K562 (cell line): ENCODE data around the gene CSNK1G1. TPM values are rescaled to one million over a fixed set of nuclear protein-coding genes. Genes with fewer than 3 reads are reported as not detected.

Experiments
- ATAC-seq: fragments of 200-7000 bp; cut with Tn5 transposase; 3 replicates; pipeline ENCODE4 v1.9.1; 2020; ENCODE audit warnings: moderate library complexity
- BruUV-seq: library from RNA; stranded (reverse); fragments of 400-500 nt; replicated peaks from 2 replicates; lab custom pipeline; 2021; lab: Mats Ljungman, UMichigan
- CTCF ChIA-PET: fragments of 300-600 bp; formaldehyde crosslinking; extraction: SDS; loops from one replicate; lab custom pipeline; 2021; ENCODE audit warnings: low intra/inter-chr PET ratio; lab: Yijun Ruan, JAX
- POLR2A ChIA-PET: fragments of 300-600, 350-650 bp; sonication (Branson Sonifier 250); formaldehyde crosslinking; extraction: SDS; loops from one replicate; lab custom pipeline; 2021; ENCODE audit warnings: antibody characterized with exemption, inconsistent platforms; lab: Yijun Ruan, JAX
- DNase-seq, 4 experiments: peaks; one replicate each; pipeline versions ENCODE4 v3.0.0 to v3.0.0-alpha.2; 2011 to 2018; ENCODE audit warnings: low spot score in 3 of 4, mixed read lengths in 3 of 4; ENCODE audit errors: extremely low read depth in 1 of 4
- FAIRE-seq: peaks from 2 replicates; lab custom pipeline; 2011; peaks lifted over from hg19 to GRCh38; lab: Jason Lieb, UNC
- H2AFZ ChIP-seq: 2 replicates; pipeline ENCODE4 v1.6.0; 2011; ENCODE audit warnings: low read depth, low read length, control low read depth, inconsistent platforms
- H3K27ac ChIP-seq: fragments of 200-600 bp; 3 replicates; pipeline ENCODE4 v1.8.0; 2011; ENCODE audit warnings: low read depth, mild to moderate bottlenecking, control low read depth, inconsistent platforms, low read length, moderate library complexity, mixed read lengths; ENCODE audit errors: extremely low read depth
- H3K27me3 ChIP-seq, 2 experiments: fragments of 300-600 bp in 1 of 2; 2 replicates in 1 of 2; 3 replicates in 1 of 2; pipeline versions ENCODE4 v1.6.0 to v1.8.0; 2011; ENCODE audit warnings: inconsistent platforms in 2 of 2, low read length in 2 of 2, mild to moderate bottlenecking in 1 of 2, mixed read lengths in 1 of 2, moderate library complexity in 1 of 2; ENCODE audit not compliant: control insufficient read depth in 2 of 2, insufficient read depth in 2 of 2
- H3K36me3 ChIP-seq: fragments of 300-600 bp; 3 replicates; pipeline ENCODE4 v1.8.0; 2011; ENCODE audit warnings: mild to moderate bottlenecking, low read length, inconsistent platforms; ENCODE audit not compliant: control insufficient read depth, insufficient read depth
- H3K4me1 ChIP-seq, 2 experiments: fragments of 200-600 bp in 1 of 2; replicated peaks in 1 of 2; 2 replicates in 1 of 2; 3 replicates in 1 of 2; pipeline versions ENCODE4 v1.5.1 to v1.8.0; 2011; ENCODE audit warnings: inconsistent platforms in 2 of 2, low read length in 2 of 2, mild to moderate bottlenecking in 1 of 2, mixed read lengths in 1 of 2, moderate library complexity in 1 of 2; ENCODE audit not compliant: control insufficient read depth in 2 of 2, insufficient read depth in 2 of 2
- H3K4me2 ChIP-seq: 2 replicates; pipeline ENCODE4 v1.6.1; 2011; ENCODE audit warnings: low read length, control low read depth, inconsistent platforms, mixed read lengths; ENCODE audit not compliant: insufficient read depth
- H3K4me3 ChIP-seq: fragments of 200-600 bp; sonication (generic), shearing (Covaris generic); 2 replicates; pipeline ENCODE4 v1.5.1; 2016; ENCODE audit warnings: control low read depth, inconsistent platforms
- H3K79me2 ChIP-seq: fragments of 200-600 bp; 3 replicates; pipeline ENCODE4 v1.8.0; 2011; ENCODE audit warnings: low read length, inconsistent platforms; ENCODE audit not compliant: control insufficient read depth, insufficient read depth
- H3K9ac ChIP-seq, 2 experiments: 2 replicates each; pipeline versions ENCODE4 v1.6.0 to v1.6.1; 2011; ENCODE audit warnings: low read depth in 2 of 2, low read length in 2 of 2, control low read depth in 1 of 2, inconsistent platforms in 1 of 2, mild to moderate bottlenecking in 1 of 2, mixed read lengths in 1 of 2; ENCODE audit not compliant: insufficient read depth in 1 of 2
- H3K9me1 ChIP-seq: one replicate; pipeline ENCODE4 v1.6.0; 2011; ENCODE audit warnings: inconsistent platforms, mild to moderate bottlenecking, low read length, moderate library complexity; ENCODE audit not compliant: control insufficient read depth, insufficient read depth
- H3K9me3 ChIP-seq: replicated peaks from 2 replicates; pipeline ENCODE4 v1.5.1; 2011; ENCODE audit warnings: low read depth, low read length, inconsistent platforms; ENCODE audit not compliant: control insufficient read depth, insufficient read depth
- H4K20me1 ChIP-seq: replicated peaks from 2 replicates; pipeline ENCODE4 v1.6.1; 2011; ENCODE audit warnings: low read length, inconsistent platforms, mixed read lengths; ENCODE audit not compliant: control insufficient read depth, insufficient read depth
- ADNP ChIP-seq: fragments of 200-800 bp; sonication (Bioruptor generic); IDR thresholded peaks from 2 replicates; pipeline ENCODE4 v1.6.1; 2016; ENCODE audit warnings: missing genetic modification characterization, missing compliant biosample characterization
- ELF2 ChIP-seq: fragments of 250-450 bp; sonication (Bioruptor Pico); IDR thresholded peaks from 2 replicates; pipeline ENCODE4 v1.5.0; 2021; ENCODE audit warnings: mild to moderate bottlenecking
- GTF2B ChIP-seq: IDR thresholded peaks from 2 replicates; pipeline ENCODE4 v1.6.1; 2011; ENCODE audit not compliant: insufficient read length; ENCODE audit errors: extremely low read depth
- HCFC1 ChIP-seq: IDR thresholded peaks from 2 replicates; pipeline ENCODE4 v1.6.1; 2012; ENCODE audit warnings: low read depth, low read length, improper control_type of control experiment
- MTA1 ChIP-seq: fragments of 450-650 bp; IDR thresholded peaks from 2 replicates; pipeline ENCODE4 v1.6.1; 2017; ENCODE audit warnings: borderline replicate concordance
- RBM14 ChIP-seq: fragments of 200-400 bp; formaldehyde crosslinking; IDR thresholded peaks from 2 replicates; pipeline ENCODE4 v1.6.1; 2018; ENCODE audit warnings: low read depth, mild to moderate bottlenecking, low read length, moderate library complexity, borderline replicate concordance; ENCODE audit not compliant: insufficient read depth
- RNF2 ChIP-seq: sonication (generic); IDR thresholded peaks from 2 replicates; pipeline ENCODE4 v1.6.1; 2016
- ZFP36 ChIP-seq: fragments of 150-350 bp; IDR thresholded peaks from 2 replicates; pipeline ENCODE4 v1.6.1; 2018; ENCODE audit warnings: low read length, low read depth; ENCODE audit not compliant: partially characterized antibody
- ZMIZ1 ChIP-seq, 2 experiments: fragments of 150-350 bp in 1 of 2; IDR thresholded peaks; 2 replicates each; pipeline ENCODE4 v1.6.1; 2012 to 2016; ENCODE audit warnings: low read depth in 2 of 2, low read length in 2 of 2, mild to moderate bottlenecking in 1 of 2, moderate library complexity in 1 of 2
- ZNF407 ChIP-seq: fragments of 450-650 bp; IDR thresholded peaks from 2 replicates; pipeline ENCODE4 v1.6.1; 2016; ENCODE audit warnings: low read depth
- ZNF695 ChIP-seq: fragments of 450-650 bp; formaldehyde crosslinking; IDR thresholded peaks from 2 replicates; pipeline ENCODE4 v1.4.0; 2020; ENCODE audit warnings: mild to moderate bottlenecking, moderate library complexity
- WGBS: fragments of 100-300 bp; shearing (Covaris generic); methylation state at CpG from one replicate; pipeline ENCODE4 v1.1.6; 2016; ENCODE audit warnings: low coverage, mixed read lengths; ENCODE audit not compliant: insufficient coverage; ENCODE audit errors: missing lambda C conversion rate; 5-methylcytosine and 5-hydroxymethylcytosine counted together
- in situ Hi-C: fragments of 300-500 bp; cut with MboI; formaldehyde crosslinking; loops from 4 replicates; pipeline ENCODE4 v1.15.0; 2018; ENCODE audit warnings: inconsistent platforms, mixed read lengths
- intact Hi-C: fragments of 100-400 bp; cut with micrococcal nuclease; formaldehyde crosslinking; loops from 2 replicates; pipeline ENCODE4 v1.14.2; 2022
- polyA plus RNA-seq, 8 experiments: library from polyadenylated mRNA; depleted of rRNA in 4 of 8; stranded (reverse) in 5 of 8; unstranded in 3 of 8; fragments of >200 nt; fragmentation: Nextera tagmentation in 2 of 8; fragmentation: Illumina TruSeq in 1 of 8; extraction: Ambion mirVana in 2 of 8; extraction: Trizol in 1 of 8; gene quantifications; 2 replicates each; pipeline versions ENCODE4 v1.2.1 to v1.2.3, GENCODE V29; 2011 to 2014; ENCODE audit warnings: inconsistent platforms in 1 of 8, missing spikeins in 1 of 8
- total RNA-seq, 7 experiments: library from RNA; depleted of rRNA in 6 of 7; stranded (reverse); fragments of >200 nt in 6 of 7; fragmentation: Illumina TruSeq in 2 of 7; extraction: Trizol in 2 of 7; gene quantifications; 2 replicates each; pipeline versions ENCODE4 v1.2.1 to v1.2.3, GENCODE V29; 2011 to 2021; ENCODE audit warnings: low replicate concordance in 1 of 7

The CSNK1G1 gene
- total and polyA plus RNA-seq, 9 of the 15 experiments (the other 6 are each of a cell fraction or from before 2014, with no cell fraction given), result 4.5 to 18.5 (median 9.5) TPM

- Histone ChIP-seq H2AFZ (no peak overlapping the region), H3K9me3 (no peaks in the 10 kb centered on the region), H3K4me1 (peaks cover 39 to 79% of the 10 kb centered on the region in 2 experiments), H3K4me2 (no peak overlapping the region), H3K79me2 (no peaks in the 10 kb centered on the region), H3K9ac (no peak overlapping the region), H3K27ac (no peak overlapping the region), H4K20me1 (0 out of 2 replicates have a peak, but pooled peaks cover 3% of the 10 kb centered on the region), H3K9me1 (peaks cover 4% of the 10 kb centered on the region), H3K4me3 (no peak overlapping the region), H3K27me3 (no peaks in the 10 kb centered on the region), H3K36me3 (peaks cover 14% of the 10 kb centered on the region)
- no TSS peak for BruUV-seq
- intact Hi-C loops (no loop called here), in situ Hi-C loops (no loop called here)
- FAIRE-seq (no peak), DNase-seq (no peak), ATAC-seq (no peak)
- ChIA-PET POLR2A (interaction anchor here (1.1 kb wide), 1 partner anchor 10 kb away, joined by 3 read pairs; no protein-coding TSS in a partner anchor), CTCF (no interaction called here)
- WGBS, result 88% methylated on average over 7 of the region's 7 CpGs
- no peak for TF ChIP-seq RNF2
- no peak for TF ChIP-seq HCFC1
- no peak for TF ChIP-seq ZNF407
- TF ChIP-seq GTF2B, result no peak
- no peak for TF ChIP-seq RBM14
- no peak for TF ChIP-seq ZFP36
- TF ChIP-seq ZMIZ1 (IDR thresholded peaks at IDR 0.05; ENCODE audit: low read depth in 2 of 2, low read length in 2 of 2), result no peak
- TF ChIP-seq ZNF695 (CRISPR knock-in tag), result no peak
- no peak for TF ChIP-seq MTA1
- TF ChIP-seq ELF2, result no peak
- no peak for TF ChIP-seq ADNP (tag)
These were observed 207.8 kb downstream of the CSNK1G1 start for GRCh38 chr15:64148168-64148567.
